ENCODE results near the gene COQ2.

- TF ChIP-seq, protein P1, sequence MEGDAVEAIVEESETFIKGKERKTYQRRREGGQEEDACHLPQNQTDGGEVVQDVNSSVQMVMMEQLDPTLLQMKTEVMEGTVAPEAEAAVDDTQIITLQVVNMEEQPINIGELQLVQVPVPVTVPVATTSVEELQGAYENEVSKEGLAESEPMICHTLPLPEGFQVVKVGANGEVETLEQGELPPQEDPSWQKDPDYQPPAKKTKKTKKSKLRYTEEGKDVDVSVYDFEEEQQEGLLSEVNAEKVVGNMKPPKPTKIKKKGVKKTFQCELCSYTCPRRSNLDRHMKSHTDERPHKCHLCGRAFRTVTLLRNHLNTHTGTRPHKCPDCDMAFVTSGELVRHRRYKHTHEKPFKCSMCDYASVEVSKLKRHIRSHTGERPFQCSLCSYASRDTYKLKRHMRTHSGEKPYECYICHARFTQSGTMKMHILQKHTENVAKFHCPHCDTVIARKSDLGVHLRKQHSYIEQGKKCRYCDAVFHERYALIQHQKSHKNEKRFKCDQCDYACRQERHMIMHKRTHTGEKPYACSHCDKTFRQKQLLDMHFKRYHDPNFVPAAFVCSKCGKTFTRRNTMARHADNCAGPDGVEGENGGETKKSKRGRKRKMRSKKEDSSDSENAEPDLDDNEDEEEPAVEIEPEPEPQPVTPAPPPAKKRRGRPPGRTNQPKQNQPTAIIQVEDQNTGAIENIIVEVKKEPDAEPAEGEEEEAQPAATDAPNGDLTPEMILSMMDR (tag by site-specific recombination; IDR thresholded peaks at IDR 0.05) = peak; percentile 48; the same call in 1 of the 2 replicates
- TF ChIP-seq SP2 (tag by site-specific recombination; IDR thresholded peaks at IDR 0.05) = no peak
- no peak for TF ChIP-seq ZNF704 (tag by site-specific recombination; IDR thresholded peaks at IDR 0.05)
- TF ChIP-seq ZNF26 (tag by site-specific recombination; IDR thresholded peaks at IDR 0.05) = no peak
Observed at GRCh38 chr4:83252782-83253405, 31.7 kb downstream of the COQ2 start.
